ENCODE results near the gene NPTXR. TPM values are rescaled to one million over a fixed set of nuclear protein-coding genes. Genes with fewer than 3 reads are reported as not detected.

Gene NPTXR
- total RNA-seq, 1 experiment from 2014 or later, result 10.4 TPM

DNA sequence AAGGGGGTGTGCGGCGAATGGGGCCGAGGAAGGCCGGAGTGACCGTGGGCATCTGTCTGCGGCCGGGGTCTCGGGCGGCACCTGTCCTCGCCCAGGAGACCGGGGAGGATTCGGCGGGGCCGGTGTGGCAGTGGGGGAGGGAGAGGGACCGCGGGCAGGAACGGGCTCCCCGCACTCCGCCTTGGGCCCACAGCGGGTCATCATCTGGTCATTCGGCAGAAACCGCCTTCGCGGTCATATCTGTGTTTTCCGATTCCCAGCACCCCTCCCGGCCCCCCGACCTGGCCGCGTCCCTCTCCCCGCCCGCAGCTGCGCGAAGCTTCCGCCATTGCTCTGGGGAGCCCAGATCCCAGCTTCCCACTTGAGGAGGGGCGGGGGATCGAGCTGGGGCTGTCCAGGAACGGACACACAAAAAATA lies 29.0 kb upstream of the NPTXR start (continued):
- TF ChIP-seq GRHL2 (CRISPR knock-in tag; IDR thresholded peaks at IDR 0.05; ENCODE audit: insufficient replicate concordance, severe bottlenecking), result no peak
- TF ChIP-seq, protein P1, sequence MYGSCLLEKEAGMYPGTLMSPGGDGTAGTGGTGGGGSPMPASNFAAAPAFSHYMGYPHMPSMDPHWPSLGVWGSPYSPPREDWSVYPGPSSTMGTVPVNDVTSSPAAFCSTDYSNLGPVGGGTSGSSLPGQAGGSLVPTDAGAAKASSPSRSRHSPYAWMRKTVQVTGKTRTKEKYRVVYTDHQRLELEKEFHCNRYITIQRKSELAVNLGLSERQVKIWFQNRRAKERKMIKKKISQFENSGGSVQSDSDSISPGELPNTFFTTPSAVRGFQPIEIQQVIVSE (CRISPR knock-in tag; IDR thresholded peaks at IDR 0.05; ENCODE audit: borderline replicate concordance), result no peak
- TF ChIP-seq ZBTB21 (CRISPR knock-in tag; IDR thresholded peaks at IDR 0.05; ENCODE audit: borderline replicate concordance), result no peak
- TF ChIP-seq FOXJ3 (CRISPR knock-in tag; IDR thresholded peaks at IDR 0.05; ENCODE audit: borderline replicate concordance), result no peak
- no peak for TF ChIP-seq ZNF671 (CRISPR knock-in tag; IDR thresholded peaks at IDR 0.05)
- no peak for TF ChIP-seq OVOL2 (CRISPR knock-in tag; IDR thresholded peaks at IDR 0.05; ENCODE audit: borderline replicate concordance)
- TF ChIP-seq, protein P2, sequence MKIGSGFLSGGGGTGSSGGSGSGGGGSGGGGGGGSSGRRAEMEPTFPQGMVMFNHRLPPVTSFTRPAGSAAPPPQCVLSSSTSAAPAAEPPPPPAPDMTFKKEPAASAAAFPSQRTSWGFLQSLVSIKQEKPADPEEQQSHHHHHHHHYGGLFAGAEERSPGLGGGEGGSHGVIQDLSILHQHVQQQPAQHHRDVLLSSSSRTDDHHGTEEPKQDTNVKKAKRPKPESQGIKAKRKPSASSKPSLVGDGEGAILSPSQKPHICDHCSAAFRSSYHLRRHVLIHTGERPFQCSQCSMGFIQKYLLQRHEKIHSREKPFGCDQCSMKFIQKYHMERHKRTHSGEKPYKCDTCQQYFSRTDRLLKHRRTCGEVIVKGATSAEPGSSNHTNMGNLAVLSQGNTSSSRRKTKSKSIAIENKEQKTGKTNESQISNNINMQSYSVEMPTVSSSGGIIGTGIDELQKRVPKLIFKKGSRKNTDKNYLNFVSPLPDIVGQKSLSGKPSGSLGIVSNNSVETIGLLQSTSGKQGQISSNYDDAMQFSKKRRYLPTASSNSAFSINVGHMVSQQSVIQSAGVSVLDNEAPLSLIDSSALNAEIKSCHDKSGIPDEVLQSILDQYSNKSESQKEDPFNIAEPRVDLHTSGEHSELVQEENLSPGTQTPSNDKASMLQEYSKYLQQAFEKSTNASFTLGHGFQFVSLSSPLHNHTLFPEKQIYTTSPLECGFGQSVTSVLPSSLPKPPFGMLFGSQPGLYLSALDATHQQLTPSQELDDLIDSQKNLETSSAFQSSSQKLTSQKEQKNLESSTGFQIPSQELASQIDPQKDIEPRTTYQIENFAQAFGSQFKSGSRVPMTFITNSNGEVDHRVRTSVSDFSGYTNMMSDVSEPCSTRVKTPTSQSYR (CRISPR knock-in tag; IDR thresholded peaks at IDR 0.05), result 0 out of 2 replicates have a peak, but pooled peaks have one; percentile 53
- TF ChIP-seq KAT7 (CRISPR knock-in tag; IDR thresholded peaks at IDR 0.05; ENCODE audit: borderline replicate concordance), result no peak
- no peak for TF ChIP-seq GTF2I (CRISPR knock-in tag; conservative IDR thresholded peaks at IDR 0.05)
- TF ChIP-seq, protein P3, sequence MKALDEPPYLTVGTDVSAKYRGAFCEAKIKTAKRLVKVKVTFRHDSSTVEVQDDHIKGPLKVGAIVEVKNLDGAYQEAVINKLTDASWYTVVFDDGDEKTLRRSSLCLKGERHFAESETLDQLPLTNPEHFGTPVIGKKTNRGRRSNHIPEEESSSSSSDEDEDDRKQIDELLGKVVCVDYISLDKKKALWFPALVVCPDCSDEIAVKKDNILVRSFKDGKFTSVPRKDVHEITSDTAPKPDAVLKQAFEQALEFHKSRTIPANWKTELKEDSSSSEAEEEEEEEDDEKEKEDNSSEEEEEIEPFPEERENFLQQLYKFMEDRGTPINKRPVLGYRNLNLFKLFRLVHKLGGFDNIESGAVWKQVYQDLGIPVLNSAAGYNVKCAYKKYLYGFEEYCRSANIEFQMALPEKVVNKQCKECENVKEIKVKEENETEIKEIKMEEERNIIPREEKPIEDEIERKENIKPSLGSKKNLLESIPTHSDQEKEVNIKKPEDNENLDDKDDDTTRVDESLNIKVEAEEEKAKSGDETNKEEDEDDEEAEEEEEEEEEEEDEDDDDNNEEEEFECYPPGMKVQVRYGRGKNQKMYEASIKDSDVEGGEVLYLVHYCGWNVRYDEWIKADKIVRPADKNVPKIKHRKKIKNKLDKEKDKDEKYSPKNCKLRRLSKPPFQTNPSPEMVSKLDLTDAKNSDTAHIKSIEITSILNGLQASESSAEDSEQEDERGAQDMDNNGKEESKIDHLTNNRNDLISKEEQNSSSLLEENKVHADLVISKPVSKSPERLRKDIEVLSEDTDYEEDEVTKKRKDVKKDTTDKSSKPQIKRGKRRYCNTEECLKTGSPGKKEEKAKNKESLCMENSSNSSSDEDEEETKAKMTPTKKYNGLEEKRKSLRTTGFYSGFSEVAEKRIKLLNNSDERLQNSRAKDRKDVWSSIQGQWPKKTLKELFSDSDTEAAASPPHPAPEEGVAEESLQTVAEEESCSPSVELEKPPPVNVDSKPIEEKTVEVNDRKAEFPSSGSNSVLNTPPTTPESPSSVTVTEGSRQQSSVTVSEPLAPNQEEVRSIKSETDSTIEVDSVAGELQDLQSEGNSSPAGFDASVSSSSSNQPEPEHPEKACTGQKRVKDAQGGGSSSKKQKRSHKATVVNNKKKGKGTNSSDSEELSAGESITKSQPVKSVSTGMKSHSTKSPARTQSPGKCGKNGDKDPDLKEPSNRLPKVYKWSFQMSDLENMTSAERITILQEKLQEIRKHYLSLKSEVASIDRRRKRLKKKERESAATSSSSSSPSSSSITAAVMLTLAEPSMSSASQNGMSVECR (CRISPR knock-in tag; IDR thresholded peaks at IDR 0.05; ENCODE audit: borderline replicate concordance), result no peak
- no peak for TF ChIP-seq CREB1 (CRISPR knock-in tag; IDR thresholded peaks at IDR 0.05)
- TF ChIP-seq EMX1 (CRISPR knock-in tag; IDR thresholded peaks at IDR 0.05), result no peak
- TF ChIP-seq TEAD1 (CRISPR knock-in tag; IDR thresholded peaks at IDR 0.05), result no peak
- TF ChIP-seq, protein P4, sequence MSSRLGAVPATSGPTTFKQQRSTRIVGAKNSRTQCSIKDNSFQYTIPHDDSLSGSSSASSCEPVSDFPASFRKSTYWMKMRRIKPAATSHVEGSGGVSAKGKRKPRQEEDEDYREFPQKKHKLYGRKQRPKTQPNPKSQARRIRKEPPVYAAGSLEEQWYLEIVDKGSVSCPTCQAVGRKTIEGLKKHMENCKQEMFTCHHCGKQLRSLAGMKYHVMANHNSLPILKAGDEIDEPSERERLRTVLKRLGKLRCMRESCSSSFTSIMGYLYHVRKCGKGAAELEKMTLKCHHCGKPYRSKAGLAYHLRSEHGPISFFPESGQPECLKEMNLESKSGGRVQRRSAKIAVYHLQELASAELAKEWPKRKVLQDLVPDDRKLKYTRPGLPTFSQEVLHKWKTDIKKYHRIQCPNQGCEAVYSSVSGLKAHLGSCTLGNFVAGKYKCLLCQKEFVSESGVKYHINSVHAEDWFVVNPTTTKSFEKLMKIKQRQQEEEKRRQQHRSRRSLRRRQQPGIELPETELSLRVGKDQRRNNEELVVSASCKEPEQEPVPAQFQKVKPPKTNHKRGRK (CRISPR knock-in tag; IDR thresholded peaks at IDR 0.05; ENCODE audit: borderline replicate concordance), result no peak
- TF ChIP-seq NR2C2 (CRISPR knock-in tag; IDR thresholded peaks at IDR 0.05), result no peak
- no peak for TF ChIP-seq FOXK1 (CRISPR knock-in tag; IDR thresholded peaks at IDR 0.05)
- TF ChIP-seq, protein P5, sequence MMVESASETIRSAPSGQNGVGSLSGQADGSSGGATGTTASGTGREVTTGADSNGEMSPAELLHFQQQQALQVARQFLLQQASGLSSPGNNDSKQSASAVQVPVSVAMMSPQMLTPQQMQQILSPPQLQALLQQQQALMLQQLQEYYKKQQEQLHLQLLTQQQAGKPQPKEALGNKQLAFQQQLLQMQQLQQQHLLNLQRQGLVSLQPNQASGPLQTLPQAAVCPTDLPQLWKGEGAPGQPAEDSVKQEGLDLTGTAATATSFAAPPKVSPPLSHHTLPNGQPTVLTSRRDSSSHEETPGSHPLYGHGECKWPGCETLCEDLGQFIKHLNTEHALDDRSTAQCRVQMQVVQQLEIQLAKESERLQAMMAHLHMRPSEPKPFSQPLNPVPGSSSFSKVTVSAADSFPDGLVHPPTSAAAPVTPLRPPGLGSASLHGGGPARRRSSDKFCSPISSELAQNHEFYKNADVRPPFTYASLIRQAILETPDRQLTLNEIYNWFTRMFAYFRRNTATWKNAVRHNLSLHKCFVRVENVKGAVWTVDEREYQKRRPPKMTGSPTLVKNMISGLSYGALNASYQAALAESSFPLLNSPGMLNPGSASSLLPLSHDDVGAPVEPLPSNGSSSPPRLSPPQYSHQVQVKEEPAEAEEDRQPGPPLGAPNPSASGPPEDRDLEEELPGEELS (CRISPR knock-in tag; IDR thresholded peaks at IDR 0.05), result 0 out of 2 replicates have a peak, but pooled peaks have one; percentile 62
- no peak for TF ChIP-seq RORB (CRISPR knock-in tag; IDR thresholded peaks at IDR 0.05)
- TF ChIP-seq, protein P6, sequence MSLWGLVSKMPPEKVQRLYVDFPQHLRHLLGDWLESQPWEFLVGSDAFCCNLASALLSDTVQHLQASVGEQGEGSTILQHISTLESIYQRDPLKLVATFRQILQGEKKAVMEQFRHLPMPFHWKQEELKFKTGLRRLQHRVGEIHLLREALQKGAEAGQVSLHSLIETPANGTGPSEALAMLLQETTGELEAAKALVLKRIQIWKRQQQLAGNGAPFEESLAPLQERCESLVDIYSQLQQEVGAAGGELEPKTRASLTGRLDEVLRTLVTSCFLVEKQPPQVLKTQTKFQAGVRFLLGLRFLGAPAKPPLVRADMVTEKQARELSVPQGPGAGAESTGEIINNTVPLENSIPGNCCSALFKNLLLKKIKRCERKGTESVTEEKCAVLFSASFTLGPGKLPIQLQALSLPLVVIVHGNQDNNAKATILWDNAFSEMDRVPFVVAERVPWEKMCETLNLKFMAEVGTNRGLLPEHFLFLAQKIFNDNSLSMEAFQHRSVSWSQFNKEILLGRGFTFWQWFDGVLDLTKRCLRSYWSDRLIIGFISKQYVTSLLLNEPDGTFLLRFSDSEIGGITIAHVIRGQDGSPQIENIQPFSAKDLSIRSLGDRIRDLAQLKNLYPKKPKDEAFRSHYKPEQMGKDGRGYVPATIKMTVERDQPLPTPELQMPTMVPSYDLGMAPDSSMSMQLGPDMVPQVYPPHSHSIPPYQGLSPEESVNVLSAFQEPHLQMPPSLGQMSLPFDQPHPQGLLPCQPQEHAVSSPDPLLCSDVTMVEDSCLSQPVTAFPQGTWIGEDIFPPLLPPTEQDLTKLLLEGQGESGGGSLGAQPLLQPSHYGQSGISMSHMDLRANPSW (CRISPR knock-in tag; conservative IDR thresholded peaks at IDR 0.05; ENCODE audit: low read depth), result no peak
- TF ChIP-seq, protein P7, sequence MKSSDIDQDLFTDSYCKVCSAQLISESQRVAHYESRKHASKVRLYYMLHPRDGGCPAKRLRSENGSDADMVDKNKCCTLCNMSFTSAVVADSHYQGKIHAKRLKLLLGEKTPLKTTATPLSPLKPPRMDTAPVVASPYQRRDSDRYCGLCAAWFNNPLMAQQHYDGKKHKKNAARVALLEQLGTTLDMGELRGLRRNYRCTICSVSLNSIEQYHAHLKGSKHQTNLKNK (CRISPR knock-in tag; IDR thresholded peaks at IDR 0.05), result no peak
- no peak for TF ChIP-seq ELF4 (CRISPR knock-in tag; IDR thresholded peaks at IDR 0.05; ENCODE audit: low read depth)

Data from WTC11 (cell line).